Panc1 (cell line): Measurements from ENCODE around the gene RNF215. TPM values are rescaled to one million over a fixed set of nuclear protein-coding genes. Genes with fewer than 3 reads are reported as not detected.

Experiments used
- ATAC-seq: fragments of 200-7000 bp; cut with Tn5 transposase; 2 replicates; pipeline ENCODE4 v1.9.1; 2020; ENCODE audit warnings: mild to moderate bottlenecking, moderate library complexity
- BruUV-seq: library from RNA; stranded (reverse); fragments of 400-500 nt; replicated peaks from 2 replicates; lab custom pipeline; 2021; lab: Mats Ljungman, UMichigan
- CTCF ChIA-PET: fragments of 300-600 bp; sonication (Branson Sonifier 250); formaldehyde crosslinking; loops from one replicate; lab custom pipeline; 2022; ENCODE audit warnings: antibody characterized with exemption; lab: Charles Lee
- POLR2A ChIA-PET: fragments of 300-600 bp; sonication (Branson Sonifier 250); formaldehyde crosslinking; loops from one replicate; lab custom pipeline; 2022; ENCODE audit warnings: antibody characterized with exemption; lab: Charles Lee
- DNase-seq: peaks from one replicate; pipeline ENCODE4 v3.0.0-alpha.2; 2010; ENCODE audit warnings: low read depth, low spot score
- H3K27ac ChIP-seq: 2 replicates; pipeline ENCODE4 v1.5.1; 2011; ENCODE audit warnings: mild to moderate bottlenecking, low read length, inconsistent platforms
- H3K27me3 ChIP-seq: fragments of 200-500 bp; sonication (Bioruptor generic); 2 replicates; pipeline ENCODE4 v1.6.0; 2014; ENCODE audit warnings: low read length, inconsistent platforms; ENCODE audit not compliant: control insufficient read depth, insufficient read depth
- H3K36me3 ChIP-seq: fragments of 200-500 bp; sonication (Bioruptor generic); 2 replicates; pipeline ENCODE4 v1.5.1; 2014; ENCODE audit warnings: inconsistent platforms, mild to moderate bottlenecking, low read length, moderate library complexity; ENCODE audit not compliant: control insufficient read depth, insufficient read depth
- H3K4me1 ChIP-seq: 2 replicates; pipeline ENCODE4 v1.5.1; 2011; ENCODE audit warnings: inconsistent platforms, mild to moderate bottlenecking, low read length, moderate library complexity; ENCODE audit not compliant: control insufficient read depth, insufficient read depth
- H3K4me3 ChIP-seq, 2 experiments: 2 replicates each; pipeline ENCODE4 v1.5.1; 2011 to 2012; ENCODE audit warnings: low read depth in 2 of 2, low read length in 2 of 2, mild to moderate bottlenecking in 2 of 2, inconsistent platforms in 1 of 2, moderate library complexity in 1 of 2
- H3K9me3 ChIP-seq: fragments of 200-500 bp; sonication (Bioruptor generic); 2 replicates; pipeline ENCODE4 v1.5.1; 2014; ENCODE audit warnings: low read depth, mild to moderate bottlenecking, inconsistent platforms, low read length, moderate library complexity; ENCODE audit not compliant: control insufficient read depth, insufficient read depth
- CTCF ChIP-seq: fragments of 450-650 bp; IDR thresholded peaks from 2 replicates; pipeline ENCODE4 v1.5.1; 2017; ENCODE audit warnings: mild to moderate bottlenecking
- POLR2AphosphoS5 ChIP-seq: IDR thresholded peaks from 2 replicates; pipeline ENCODE4 v1.6.1; 2012; ENCODE audit warnings: mild to moderate bottlenecking, low read depth, low read length, moderate library complexity
- SIN3A ChIP-seq: IDR thresholded peaks from 2 replicates; pipeline ENCODE4 v1.6.1; 2012; ENCODE audit warnings: low read depth, mild to moderate bottlenecking, low read length, moderate library complexity, borderline replicate concordance; ENCODE audit not compliant: insufficient read depth
- TCF7L2 ChIP-seq: IDR thresholded peaks from 2 replicates; pipeline ENCODE4 v1.6.1; 2011; ENCODE audit warnings: mild to moderate bottlenecking, low read depth, low read length, inconsistent platforms
- in situ Hi-C: cut with HindIII; loops from 2 replicates; pipeline ENCODE4 v1.10.0; 2016; ENCODE audit warnings: low sequenced_read_pairs, low pct_unique_long_range_greater_than_20kb
- intact Hi-C: fragments of 100-400 bp; cut with micrococcal nuclease; formaldehyde crosslinking; loops from one replicate; pipeline ENCODE4 v1.10.0; 2022; ENCODE audit not compliant: unreplicated experiment
- total RNA-seq: library from RNA; stranded (reverse); gene quantifications from one replicate; pipeline ENCODE4 v1.2.1, GENCODE V29; 2021; ENCODE audit not compliant: unreplicated experiment
- TF ChIP-seq, protein P1 (sequence below), 2 experiments: IDR thresholded peaks; 2 replicates each; pipeline ENCODE4 v1.6.1; 2011 to 2012; ENCODE audit warnings: low read depth in 2 of 2, control low read depth in 1 of 2, low read length in 1 of 2, mild to moderate bottlenecking in 1 of 2, moderate library complexity in 1 of 2; ENCODE audit not compliant: insufficient read depth in 1 of 2

RNF215 gene
- total RNA-seq, 1 experiment from 2014 or later = 35.8 TPM

DNA sequence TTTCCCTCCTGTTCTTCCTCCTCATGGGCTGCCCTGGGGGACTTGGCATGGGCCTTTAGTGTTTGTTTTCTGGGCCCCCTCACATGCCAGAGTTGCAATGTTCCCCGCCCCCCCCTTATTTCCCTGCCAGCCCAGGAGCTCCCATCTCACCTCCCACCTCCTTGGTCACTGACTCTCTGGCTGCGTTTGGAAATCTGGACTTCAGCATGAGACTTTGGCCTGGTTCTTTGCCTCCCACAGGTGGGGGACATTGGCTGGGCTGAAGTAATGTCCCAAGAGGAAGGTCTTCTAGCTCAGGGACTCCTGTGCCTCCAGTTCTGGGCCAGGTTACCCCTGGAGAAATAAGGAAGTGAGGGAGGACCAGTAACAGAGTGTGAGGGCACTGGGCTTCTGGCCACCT lies 45.3 kb upstream of the RNF215 start:
- Histone ChIP-seq H3K4me1 (no peaks in the 10 kb centered on the region), H3K9me3 (no peaks in the 10 kb centered on the region), H3K36me3 (peaks cover 2% of the 10 kb centered on the region; the same call in 1 of the 2 replicates), H3K4me3 (no peak overlapping the region), H3K27me3 (no peaks in the 10 kb centered on the region), H3K27ac (no peak overlapping the region)
- no peak for DNase-seq
- intact Hi-C loops = no loop called here
- ChIA-PET POLR2A (interaction anchor here (0.6 kb wide), 1 partner anchor 10 kb away, joined by 5 read pairs; no protein-coding TSS in a partner anchor), CTCF (no interaction called here)
- TF ChIP-seq CTCF (no peak), POLR2AphosphoS5 (no peak), SIN3A (no peak), TCF7L2 (no peak)
- TF ChIP-seq, protein P1, sequence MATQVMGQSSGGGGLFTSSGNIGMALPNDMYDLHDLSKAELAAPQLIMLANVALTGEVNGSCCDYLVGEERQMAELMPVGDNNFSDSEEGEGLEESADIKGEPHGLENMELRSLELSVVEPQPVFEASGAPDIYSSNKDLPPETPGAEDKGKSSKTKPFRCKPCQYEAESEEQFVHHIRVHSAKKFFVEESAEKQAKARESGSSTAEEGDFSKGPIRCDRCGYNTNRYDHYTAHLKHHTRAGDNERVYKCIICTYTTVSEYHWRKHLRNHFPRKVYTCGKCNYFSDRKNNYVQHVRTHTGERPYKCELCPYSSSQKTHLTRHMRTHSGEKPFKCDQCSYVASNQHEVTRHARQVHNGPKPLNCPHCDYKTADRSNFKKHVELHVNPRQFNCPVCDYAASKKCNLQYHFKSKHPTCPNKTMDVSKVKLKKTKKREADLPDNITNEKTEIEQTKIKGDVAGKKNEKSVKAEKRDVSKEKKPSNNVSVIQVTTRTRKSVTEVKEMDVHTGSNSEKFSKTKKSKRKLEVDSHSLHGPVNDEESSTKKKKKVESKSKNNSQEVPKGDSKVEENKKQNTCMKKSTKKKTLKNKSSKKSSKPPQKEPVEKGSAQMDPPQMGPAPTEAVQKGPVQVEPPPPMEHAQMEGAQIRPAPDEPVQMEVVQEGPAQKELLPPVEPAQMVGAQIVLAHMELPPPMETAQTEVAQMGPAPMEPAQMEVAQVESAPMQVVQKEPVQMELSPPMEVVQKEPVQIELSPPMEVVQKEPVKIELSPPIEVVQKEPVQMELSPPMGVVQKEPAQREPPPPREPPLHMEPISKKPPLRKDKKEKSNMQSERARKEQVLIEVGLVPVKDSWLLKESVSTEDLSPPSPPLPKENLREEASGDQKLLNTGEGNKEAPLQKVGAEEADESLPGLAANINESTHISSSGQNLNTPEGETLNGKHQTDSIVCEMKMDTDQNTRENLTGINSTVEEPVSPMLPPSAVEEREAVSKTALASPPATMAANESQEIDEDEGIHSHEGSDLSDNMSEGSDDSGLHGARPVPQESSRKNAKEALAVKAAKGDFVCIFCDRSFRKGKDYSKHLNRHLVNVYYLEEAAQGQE (IDR thresholded peaks at IDR 0.05; ENCODE audit: insufficient read depth in 1 of 2, low read depth in 2 of 2, low read length in 1 of 2) = no peak
- BruUV-seq = no TSS peak
- no peak for ATAC-seq
- in situ Hi-C loops = no loop called here

GRCh38 chr22:30432096-30432495 lies 44.9 kb upstream of the RNF215 start:
- no peaks in the 10 kb centered on the region for H3K27me3 ChIP-seq
- intact Hi-C loops (no loop called here), in situ Hi-C loops (no loop called here)
- no peak for TF ChIP-seq POLR2AphosphoS5
- TF ChIP-seq CTCF = no peak
- TF ChIP-seq, protein P1 (IDR thresholded peaks at IDR 0.05; ENCODE audit: insufficient read depth in 1 of 2, low read depth in 2 of 2, low read length in 1 of 2) = no peak
- TF ChIP-seq SIN3A = no peak
- TF ChIP-seq TCF7L2 = no peak
- no peak overlapping the region for H3K4me3 ChIP-seq
- no TSS peak for BruUV-seq
- no peaks in the 10 kb centered on the region for H3K4me1 ChIP-seq
- H3K36me3 ChIP-seq = peaks cover 2% of the 10 kb centered on the region; the same call in 1 of the 2 replicates
- no peak overlapping the region for H3K27ac ChIP-seq
- H3K9me3 ChIP-seq = no peaks in the 10 kb centered on the region
- no peak for DNase-seq
- ChIA-PET POLR2A (no interaction called here), CTCF (no interaction called here)
- no peak for ATAC-seq
